Measurements from ENCODE around the gene DEAF1. TPM values are rescaled to one million over a fixed set of nuclear protein-coding genes. Genes with fewer than 3 reads are reported as not detected.
"Not testable (repeated sequence)": the region's sequence is repeated elsewhere in the genome, so short reads cannot be mapped to it uniquely, and the experiment has no call there.

DEAF1 gene
- total and polyA plus RNA-seq, 8 donors = 12.3 to 111 (median 37.0) TPM

DNA sequence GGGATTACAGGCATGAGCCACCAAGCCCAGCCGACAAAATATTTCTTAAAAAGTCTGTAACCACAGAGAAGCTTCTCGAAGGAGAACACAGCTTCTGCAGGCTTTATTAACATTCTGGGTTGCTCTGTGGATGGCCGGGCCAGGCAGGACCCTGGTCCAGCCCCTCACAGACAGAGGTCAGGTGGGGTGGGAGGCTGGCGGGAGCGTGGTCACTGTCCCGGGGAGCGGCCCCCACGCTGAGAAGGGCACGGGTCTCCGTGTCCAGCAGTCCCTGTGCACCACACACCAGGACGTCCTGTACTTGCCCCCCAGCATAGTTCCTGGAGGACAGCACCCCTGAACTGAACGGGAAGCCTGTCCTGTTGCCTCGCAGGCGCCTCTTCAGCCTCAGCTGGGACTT is 38.6 kb downstream of the DEAF1 start:
- H3K9me3 ChIP-seq = no peaks in the 10 kb centered on the region
- peaks cover 5 to 14% (median 7%) of the 10 kb centered on the region in 4 donors for H3K4me1 ChIP-seq
- no peak overlapping the region for H3K4me3 ChIP-seq
- WGBS, 5 donors = 87 to 94% (median 92%) methylated on average over 12 to 14 of the region's 14 CpGs
- H3K27me3 ChIP-seq = no peaks in the 10 kb centered on the region
- intact Hi-C loops (cut with DNase I; ENCODE audit: low total_unique reads) = no loop called here
- H3K36me3 ChIP-seq = peaks cover 6 to 82% (median 62%) of the 10 kb centered on the region in 4 donors
- DNase-seq = no peak
- H3K27ac ChIP-seq = no peak overlapping the region
- TF ChIP-seq EP300 (IDR thresholded peaks at IDR 0.05) (no peak), POLR2AphosphoS5 (IDR thresholded peaks at IDR 0.05) (no peak), POLR2A (IDR thresholded peaks at IDR 0.05) (no peak)
- TF ChIP-seq, protein P1, sequence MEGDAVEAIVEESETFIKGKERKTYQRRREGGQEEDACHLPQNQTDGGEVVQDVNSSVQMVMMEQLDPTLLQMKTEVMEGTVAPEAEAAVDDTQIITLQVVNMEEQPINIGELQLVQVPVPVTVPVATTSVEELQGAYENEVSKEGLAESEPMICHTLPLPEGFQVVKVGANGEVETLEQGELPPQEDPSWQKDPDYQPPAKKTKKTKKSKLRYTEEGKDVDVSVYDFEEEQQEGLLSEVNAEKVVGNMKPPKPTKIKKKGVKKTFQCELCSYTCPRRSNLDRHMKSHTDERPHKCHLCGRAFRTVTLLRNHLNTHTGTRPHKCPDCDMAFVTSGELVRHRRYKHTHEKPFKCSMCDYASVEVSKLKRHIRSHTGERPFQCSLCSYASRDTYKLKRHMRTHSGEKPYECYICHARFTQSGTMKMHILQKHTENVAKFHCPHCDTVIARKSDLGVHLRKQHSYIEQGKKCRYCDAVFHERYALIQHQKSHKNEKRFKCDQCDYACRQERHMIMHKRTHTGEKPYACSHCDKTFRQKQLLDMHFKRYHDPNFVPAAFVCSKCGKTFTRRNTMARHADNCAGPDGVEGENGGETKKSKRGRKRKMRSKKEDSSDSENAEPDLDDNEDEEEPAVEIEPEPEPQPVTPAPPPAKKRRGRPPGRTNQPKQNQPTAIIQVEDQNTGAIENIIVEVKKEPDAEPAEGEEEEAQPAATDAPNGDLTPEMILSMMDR (IDR thresholded peaks at IDR 0.05) = no peak

DNA sequence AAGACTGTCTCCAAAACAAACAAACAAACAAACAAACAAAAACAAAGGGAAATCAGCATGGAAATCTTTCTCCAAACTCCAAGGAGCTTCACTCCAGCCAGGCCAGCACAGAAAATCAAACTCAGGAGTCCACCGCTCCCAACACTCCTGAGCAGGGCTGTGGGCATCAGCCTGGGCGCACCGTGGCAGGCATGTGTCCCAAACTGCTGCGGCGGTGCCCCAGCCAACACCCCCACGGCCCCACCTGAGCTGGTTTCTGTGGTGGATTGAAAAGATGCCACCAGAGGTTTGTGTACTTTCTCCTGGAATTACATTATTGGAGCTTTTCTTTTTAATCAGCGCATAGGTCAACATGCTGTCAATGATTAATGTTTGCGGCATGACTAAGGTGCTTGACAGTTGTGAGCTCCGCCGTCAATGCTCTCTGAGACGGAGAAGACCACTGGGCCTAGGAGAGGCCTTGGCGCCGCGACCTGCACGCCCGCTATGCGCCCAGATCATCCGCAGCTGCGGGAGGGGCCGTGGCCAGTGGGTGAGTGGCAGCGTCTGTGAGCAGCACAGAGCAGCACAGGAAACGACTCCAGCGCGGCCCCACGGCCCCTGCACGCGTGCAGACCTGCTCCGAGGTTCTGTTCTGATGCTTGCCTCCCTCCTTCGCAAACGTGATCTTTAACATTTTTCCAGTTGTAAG is 39.8 kb downstream of the DEAF1 start:
- Histone ChIP-seq H3K27me3 (no peaks in the 10 kb centered on the region), H3K9me3 (no peaks in the 10 kb centered on the region), H3K27ac (no peak overlapping the region), H3K4me1 (peaks cover 5 to 14% (median 7%) of the 10 kb centered on the region in 4 donors), H3K36me3 (peaks cover 6 to 80% (median 64%) of the 10 kb centered on the region in 4 donors), H3K4me3 (no peak overlapping the region)
- peak in 1 of 2 donors; percentile 69 for DNase-seq
- intact Hi-C loops (cut with DNase I; ENCODE audit: low total_unique reads) = no loop called here
- WGBS, 5 donors = 40 to 63% (median 54%) methylated on average over 16 to 30 of the region's 30 CpGs
- TF ChIP-seq POLR2AphosphoS5 (IDR thresholded peaks at IDR 0.05) (no peak), EP300 (IDR thresholded peaks at IDR 0.05) (no peak)
- TF ChIP-seq, protein P1 (IDR thresholded peaks at IDR 0.05) = no peak

DNA sequence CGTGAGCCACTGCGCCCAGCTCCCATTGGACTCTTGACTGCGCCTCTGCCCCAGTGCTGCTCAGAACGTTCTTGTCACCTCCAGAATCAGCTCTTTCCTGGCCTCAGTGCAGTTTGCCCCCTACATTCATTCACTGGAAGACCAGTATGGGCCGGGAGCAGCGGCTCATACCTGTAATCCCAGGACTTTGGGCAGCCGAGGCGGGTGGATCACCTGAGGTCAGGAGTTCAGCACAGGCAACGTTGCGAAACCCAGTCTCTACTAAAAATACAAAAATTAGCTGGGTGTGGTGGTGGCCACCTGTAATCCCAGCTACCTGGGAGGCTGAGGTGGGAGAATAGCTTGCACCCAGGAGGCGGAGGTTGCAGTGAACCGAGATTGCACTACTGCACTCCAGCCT is 40.6 kb downstream of the DEAF1 start:
- H3K9me3 ChIP-seq; DNase-seq; H3K27me3 ChIP-seq; intact Hi-C loops (cut with DNase I; ENCODE audit: low total_unique reads); H3K4me3 ChIP-seq; H3K27ac ChIP-seq: not testable (repeated sequence)
- 84 to 94% (median 92%) methylated on average over 12 of the region's 12 CpGs for WGBS, 5 donors
- Histone ChIP-seq H3K4me1 (peaks cover 5 to 14% (median 7%) of the 10 kb centered on the region in 4 donors), H3K36me3 (peaks cover 8 to 75% (median 60%) of the 10 kb centered on the region in 4 donors)

DNA sequence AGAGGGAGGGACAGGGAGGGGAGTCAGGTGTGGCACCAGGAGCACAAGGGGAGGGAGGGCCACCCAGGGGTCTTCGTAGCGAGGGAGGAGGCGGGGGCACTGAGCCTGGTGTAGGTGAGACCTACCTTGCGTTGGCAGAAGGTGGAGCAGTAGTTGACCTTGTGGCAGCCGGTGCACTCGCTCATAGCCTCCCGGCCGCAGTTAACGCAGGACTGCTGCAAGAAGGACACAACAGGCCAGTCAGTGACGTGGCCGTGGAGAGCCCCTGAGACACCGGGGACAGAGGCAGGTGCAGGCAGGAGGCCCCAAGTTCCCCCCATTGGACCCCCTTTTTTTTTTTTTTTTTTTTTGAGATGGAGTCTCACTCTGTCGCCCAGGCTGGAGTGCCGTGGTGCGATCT is 41.2 kb downstream of the DEAF1 start:
- no peaks in the 10 kb centered on the region for H3K9me3 ChIP-seq
- H3K4me1 ChIP-seq = peaks cover 5 to 14% (median 7%) of the 10 kb centered on the region in 4 donors
- 89 to 94% (median 92%) methylated on average over 12 to 15 of the region's 15 CpGs for WGBS, 5 donors
- H3K36me3 ChIP-seq = peaks cover 10 to 74% (median 55%) of the 10 kb centered on the region in 4 donors
- no peak for DNase-seq
- H3K27ac ChIP-seq = no peak overlapping the region
- TF ChIP-seq, protein P1 (IDR thresholded peaks at IDR 0.05) = no peak
- TF ChIP-seq POLR2A (IDR thresholded peaks at IDR 0.05) = no peak
- TF ChIP-seq POLR2AphosphoS5 (IDR thresholded peaks at IDR 0.05) = no peak
- TF ChIP-seq EP300 (IDR thresholded peaks at IDR 0.05) = no peak
- intact Hi-C loops (cut with DNase I; ENCODE audit: low total_unique reads) = no loop called here
- H3K4me3 ChIP-seq = no peak overlapping the region
- H3K27me3 ChIP-seq = no peaks in the 10 kb centered on the region

DNA sequence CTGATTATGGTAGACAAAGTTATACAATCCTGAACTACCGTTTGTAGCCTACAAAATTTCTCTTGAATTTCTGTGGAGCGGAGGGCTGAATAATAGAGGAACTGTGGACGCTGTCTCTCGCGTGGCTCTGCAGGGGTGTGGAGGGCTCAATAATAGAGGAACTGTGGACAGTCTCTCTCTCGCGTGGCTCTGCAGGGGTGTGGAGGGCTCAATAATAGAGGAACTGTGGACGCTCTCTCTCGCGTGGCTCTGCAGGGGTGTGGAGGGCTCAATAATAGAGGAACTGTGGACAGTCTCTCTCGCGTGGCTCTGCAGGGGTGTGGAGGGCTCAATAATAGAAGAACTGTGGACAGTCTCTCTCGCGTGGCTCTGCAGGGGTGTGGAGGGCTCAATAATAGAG is 41.9 kb downstream of the DEAF1 start:
- DNase-seq; H3K4me3 ChIP-seq; H3K27me3 ChIP-seq; H3K27ac ChIP-seq; H3K9me3 ChIP-seq; intact Hi-C loops (cut with DNase I; ENCODE audit: low total_unique reads): not testable (repeated sequence)
- Histone ChIP-seq H3K4me1 (peaks cover 5 to 14% (median 7%) of the 10 kb centered on the region in 4 donors), H3K36me3 (peaks cover 10 to 67% (median 48%) of the 10 kb centered on the region in 4 donors)
- 88 to 94% (median 91%) methylated on average over 13 to 14 of the region's 14 CpGs for WGBS, 5 donors
